ENCODE measurements around the gene PKHD1.

DNA sequence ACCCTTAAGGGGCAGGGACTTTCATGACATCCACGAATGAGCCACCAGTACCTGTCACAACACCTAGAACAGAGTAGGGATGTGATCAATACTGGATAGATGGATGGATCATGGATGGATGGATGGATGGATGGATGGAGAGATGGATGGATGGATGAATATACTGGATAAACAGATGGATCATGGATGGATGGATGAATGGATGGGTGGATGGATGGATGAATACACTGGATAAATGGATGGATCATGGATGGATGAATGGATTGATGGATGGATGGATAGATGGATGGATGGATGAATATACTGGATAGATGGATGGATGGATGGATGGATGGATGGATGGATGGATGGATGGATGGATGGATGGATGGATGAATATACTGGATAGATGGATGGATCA is 73.0 kb downstream of the PKHD1 start:
- TF ChIP-seq, protein P1, sequence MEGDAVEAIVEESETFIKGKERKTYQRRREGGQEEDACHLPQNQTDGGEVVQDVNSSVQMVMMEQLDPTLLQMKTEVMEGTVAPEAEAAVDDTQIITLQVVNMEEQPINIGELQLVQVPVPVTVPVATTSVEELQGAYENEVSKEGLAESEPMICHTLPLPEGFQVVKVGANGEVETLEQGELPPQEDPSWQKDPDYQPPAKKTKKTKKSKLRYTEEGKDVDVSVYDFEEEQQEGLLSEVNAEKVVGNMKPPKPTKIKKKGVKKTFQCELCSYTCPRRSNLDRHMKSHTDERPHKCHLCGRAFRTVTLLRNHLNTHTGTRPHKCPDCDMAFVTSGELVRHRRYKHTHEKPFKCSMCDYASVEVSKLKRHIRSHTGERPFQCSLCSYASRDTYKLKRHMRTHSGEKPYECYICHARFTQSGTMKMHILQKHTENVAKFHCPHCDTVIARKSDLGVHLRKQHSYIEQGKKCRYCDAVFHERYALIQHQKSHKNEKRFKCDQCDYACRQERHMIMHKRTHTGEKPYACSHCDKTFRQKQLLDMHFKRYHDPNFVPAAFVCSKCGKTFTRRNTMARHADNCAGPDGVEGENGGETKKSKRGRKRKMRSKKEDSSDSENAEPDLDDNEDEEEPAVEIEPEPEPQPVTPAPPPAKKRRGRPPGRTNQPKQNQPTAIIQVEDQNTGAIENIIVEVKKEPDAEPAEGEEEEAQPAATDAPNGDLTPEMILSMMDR (IDR thresholded peaks at IDR 0.05; ENCODE audit: low read length), result no peak
- TF ChIP-seq EZH2 (IDR thresholded peaks at IDR 0.05; ENCODE audit: borderline replicate concordance, low read length), result no peak

Measured in OCI-LY1 (cell line).